Activated CD4-positive, alpha-beta memory T cell treated with anti-CD3 and anti-CD28 coated beads for 36 hours (primary cell): ENCODE results near the gene KANSL1L. TPM values are rescaled to one million over a fixed set of nuclear protein-coding genes. Genes with fewer than 3 reads are reported as not detected.

Source experiments
- CTCF ChIA-PET: fragments of 350-600 bp; sonication (Branson Sonifier 250); formaldehyde crosslinking; loops from one replicate; lab custom pipeline; 2021; ENCODE audit warnings: antibody characterized with exemption, inconsistent platforms; lab: Charles Lee
- POLR2A ChIA-PET: fragments of 350-600 bp; sonication (Branson Sonifier 250); formaldehyde crosslinking; loops from one replicate; lab custom pipeline; 2021; ENCODE audit warnings: antibody characterized with exemption; lab: Charles Lee
- DNase-seq: peaks from one replicate; pipeline ENCODE4 v3.0.0-alpha.2; 2020
- H3K27ac Mint-ChIP-seq: one replicate; pipeline ENCODE4 v1.8.0; 2021; ENCODE audit warnings: mixed read lengths
- H3K27me3 Mint-ChIP-seq: one replicate; pipeline ENCODE4 v1.8.0; 2021; ENCODE audit warnings: mixed read lengths
- H3K36me3 Mint-ChIP-seq: one replicate; pipeline ENCODE4 v1.8.0; 2021; ENCODE audit warnings: mixed read lengths
- H3K4me1 Mint-ChIP-seq: one replicate; pipeline ENCODE4 v1.8.0; 2021; ENCODE audit warnings: low read depth, mixed read lengths
- H3K4me3 Mint-ChIP-seq: one replicate; pipeline ENCODE4 v1.8.0; 2021; ENCODE audit warnings: mild to moderate bottlenecking, mixed read lengths
- H3K9me3 Mint-ChIP-seq: one replicate; pipeline ENCODE4 v1.8.0; 2021; ENCODE audit warnings: mixed read lengths
- intact Hi-C: fragments of 100-400 bp; cut with micrococcal nuclease; formaldehyde crosslinking; loops from one replicate; pipeline ENCODE4 v1.15.1; 2023
- total RNA-seq, 2 experiments: library from RNA; stranded (reverse); gene quantifications; one replicate each; pipeline ENCODE4 v1.2.3, GENCODE V29; 2021

Gene KANSL1L
- total RNA-seq, 2 experiments from 2014 or later = 4.0 to 4.6 TPM

GRCh38 chr2:210004881-210005280, 166.3 kb downstream of the KANSL1L start:
- Mint-ChIP-seq H3K4me1 (peaks cover 60% of the 10 kb centered on the region), H3K36me3 (peaks cover 16% of the 10 kb centered on the region), H3K27ac (no peak overlapping the region), H3K4me3 (no peak overlapping the region), H3K9me3 (no peaks in the 10 kb centered on the region), H3K27me3 (no peaks in the 10 kb centered on the region)
- ChIA-PET POLR2A (interaction anchor here (0.6 kb wide), 1 partner anchor 17 kb away, joined by 4 read pairs; no protein-coding TSS in a partner anchor), CTCF (interaction anchor here (1.2 kb wide), 1 partner anchor 188 kb away, joined by 6 read pairs; no protein-coding TSS in a partner anchor)
- no peak for DNase-seq
- intact Hi-C loops = no loop called here

GRCh38 chr2:210003359-210003758, 167.8 kb downstream of the KANSL1L start:
- intact Hi-C loops = loop anchor here (2.0 kb wide), 2 partner anchors 473 to 1737 kb away; partner anchors contain the start of genes LANCL1 and PIKFYVE
- POLR2A ChIA-PET = interaction anchor here (1.5 kb wide), 1 partner anchor 168 kb away, joined by 4 read pairs; the partner anchor contains the start of gene KANSL1L
- CTCF ChIA-PET = interaction anchor here (1.2 kb wide), 1 partner anchor 168 kb away, joined by 5 read pairs; the partner anchor contains the start of gene KANSL1L

GRCh38 chr2:210002158-210003157, 168.8 kb downstream of the KANSL1L start, which contains the start of gene RPE:
TSS of gene RPE (plus strand) at chr2:210002638. CDS start at chr2:210002662, 24 bp downstream.
- Mint-ChIP-seq H3K9me3 (no peaks in the 10 kb centered on the region), H3K4me3 (peak within 1 kb of the TSS; percentile 96), H3K36me3 (peaks cover 11% of the 10 kb centered on the region), H3K27me3 (peaks cover 3% of the 10 kb centered on the region), H3K4me1 (peaks cover 51% of the 10 kb centered on the region), H3K27ac (peak within 1 kb of the TSS; percentile 81)
- ChIA-PET CTCF (interaction anchor here (1.2 kb wide), 1 partner anchor 169 kb away, joined by 5 read pairs; the partner anchor contains the start of gene KANSL1L), POLR2A (interaction anchor here (1.5 kb wide), 1 partner anchor 169 kb away, joined by 4 read pairs; the partner anchor contains the start of gene KANSL1L)
- intact Hi-C loops = loop anchor here (1.0 to 2.0 kb wide), 3 partner anchors 168 to 1736 kb away; partner anchors contain the start of genes LANCL1 and PIKFYVE
- peak; percentile 98 for DNase-seq

More at GRCh38 chr2:210003359-210003758, 167.8 kb downstream of the KANSL1L start:
- peaks cover 14% of the 10 kb centered on the region for H3K36me3 Mint-ChIP-seq
- H3K4me1 Mint-ChIP-seq = peaks cover 57% of the 10 kb centered on the region
- peak overlapping the region; percentile 96 for H3K4me3 Mint-ChIP-seq
- peak overlapping the region; percentile 81 for H3K27ac Mint-ChIP-seq
- H3K9me3 Mint-ChIP-seq = no peaks in the 10 kb centered on the region
- peaks cover 3% of the 10 kb centered on the region for H3K27me3 Mint-ChIP-seq
- DNase-seq = no peak

GRCh38 chr2:210000464-210001324, 170.5 kb downstream of the KANSL1L start:
- no peak overlapping the region for H3K27ac Mint-ChIP-seq
- peaks cover 35% of the 10 kb centered on the region for H3K4me1 Mint-ChIP-seq
- CTCF ChIA-PET = no interaction called here
- peaks cover 9% of the 10 kb centered on the region for H3K36me3 Mint-ChIP-seq
- no peak overlapping the region for H3K4me3 Mint-ChIP-seq
- no peak for DNase-seq
- POLR2A ChIA-PET = no interaction called here
- no peaks in the 10 kb centered on the region for H3K9me3 Mint-ChIP-seq
- intact Hi-C loops = no loop called here
- H3K27me3 Mint-ChIP-seq = peaks cover 3% of the 10 kb centered on the region

GRCh38 chr2:209998596-209998995, 172.6 kb downstream of the KANSL1L start:
- H3K9me3 Mint-ChIP-seq = no peaks in the 10 kb centered on the region
- no peak for DNase-seq
- H3K36me3 Mint-ChIP-seq = no peaks in the 10 kb centered on the region
- ChIA-PET POLR2A (no interaction called here), CTCF (interaction anchor here (1.9 kb wide), 1 partner anchor 197 kb away, joined by 5 read pairs; no protein-coding TSS in a partner anchor)
- intact Hi-C loops = no loop called here
- peaks cover 16% of the 10 kb centered on the region for H3K4me1 Mint-ChIP-seq
- no peak overlapping the region for H3K4me3 Mint-ChIP-seq
- no peak overlapping the region for H3K27ac Mint-ChIP-seq
- H3K27me3 Mint-ChIP-seq = peaks cover 3% of the 10 kb centered on the region

- ChIA-PET POLR2A (no interaction called here), CTCF (interaction anchor here (1.2 to 1.3 kb wide), 2 partner anchors 202 kb away, joined by 3 to 4 read pairs; no protein-coding TSS in a partner anchor)
- DNase-seq = no peak
- Mint-ChIP-seq H3K4me1 (no peaks in the 10 kb centered on the region), H3K4me3 (no peak overlapping the region), H3K27me3 (peaks cover 4% of the 10 kb centered on the region), H3K36me3 (no peaks in the 10 kb centered on the region), H3K9me3 (no peaks in the 10 kb centered on the region), H3K27ac (no peak overlapping the region)
- intact Hi-C loops = no loop called here
Measured at GRCh38 chr2:209993968-209994367, 177.2 kb downstream of the KANSL1L start.

GRCh38 chr2:209990838-209991237, 180.4 kb downstream of the KANSL1L start:
- POLR2A ChIA-PET = no interaction called here
- Mint-ChIP-seq H3K4me1 (no peaks in the 10 kb centered on the region), H3K4me3 (no peak overlapping the region), H3K36me3 (no peaks in the 10 kb centered on the region), H3K9me3 (no peaks in the 10 kb centered on the region), H3K27ac (no peak overlapping the region), H3K27me3 (peaks cover 10% of the 10 kb centered on the region)
- intact Hi-C loops = no loop called here
- no peak for DNase-seq
- CTCF ChIA-PET = no interaction called here

GRCh38 chr2:209988010-209988409, 183.2 kb downstream of the KANSL1L start:
- intact Hi-C loops = no loop called here
- DNase-seq = no peak
- no peaks in the 10 kb centered on the region for H3K9me3 Mint-ChIP-seq
- no peaks in the 10 kb centered on the region for H3K4me1 Mint-ChIP-seq
- peaks cover 12% of the 10 kb centered on the region for H3K27me3 Mint-ChIP-seq
- H3K4me3 Mint-ChIP-seq = no peak overlapping the region
- CTCF ChIA-PET = no interaction called here
- H3K27ac Mint-ChIP-seq = no peak overlapping the region
- POLR2A ChIA-PET = no interaction called here
- H3K36me3 Mint-ChIP-seq = no peaks in the 10 kb centered on the region

- no peaks in the 10 kb centered on the region for H3K36me3 Mint-ChIP-seq
- H3K4me3 Mint-ChIP-seq = no peak overlapping the region
- no peak overlapping the region for H3K27ac Mint-ChIP-seq
- ChIA-PET CTCF (interaction anchor here (2.4 kb wide), 1 partner anchor 213 kb away, joined by 13 read pairs; no protein-coding TSS in a partner anchor), POLR2A (no interaction called here)
- no peaks in the 10 kb centered on the region for H3K4me1 Mint-ChIP-seq
- H3K9me3 Mint-ChIP-seq = no peaks in the 10 kb centered on the region
- DNase-seq = no peak
- intact Hi-C loops = no loop called here
- H3K27me3 Mint-ChIP-seq = peaks cover 14% of the 10 kb centered on the region
Measured at GRCh38 chr2:209986415-209986814, 184.8 kb downstream of the KANSL1L start.

- H3K4me3 Mint-ChIP-seq = no peak overlapping the region
- ChIA-PET CTCF (interaction anchor here (2.4 kb wide), 1 partner anchor 213 kb away, joined by 13 read pairs; no protein-coding TSS in a partner anchor), POLR2A (no interaction called here)
- no peaks in the 10 kb centered on the region for H3K4me1 Mint-ChIP-seq
- no peak overlapping the region for H3K27ac Mint-ChIP-seq
- H3K27me3 Mint-ChIP-seq = peaks cover 14% of the 10 kb centered on the region
- no peak for DNase-seq
- no peaks in the 10 kb centered on the region for H3K36me3 Mint-ChIP-seq
- no peaks in the 10 kb centered on the region for H3K9me3 Mint-ChIP-seq
- intact Hi-C loops = no loop called here
Measured at GRCh38 chr2:209985874-209986273, 185.3 kb downstream of the KANSL1L start.

GRCh38 chr2:209984291-209984690, 186.9 kb downstream of the KANSL1L start:
- H3K9me3 Mint-ChIP-seq = no peaks in the 10 kb centered on the region
- no peaks in the 10 kb centered on the region for H3K36me3 Mint-ChIP-seq
- peaks cover 11% of the 10 kb centered on the region for H3K27me3 Mint-ChIP-seq
- ChIA-PET POLR2A (no interaction called here), CTCF (no interaction called here)
- no peak overlapping the region for H3K27ac Mint-ChIP-seq
- no peak overlapping the region for H3K4me3 Mint-ChIP-seq
- H3K4me1 Mint-ChIP-seq = no peaks in the 10 kb centered on the region
- intact Hi-C loops = no loop called here
- no peak for DNase-seq
